Heart left ventricle (tissue), 16 donors: ENCODE data around the gene PTPRCAP. TPM values are rescaled to one million over a fixed set of nuclear protein-coding genes. Genes with fewer than 3 reads are reported as not detected.
A peak's percentile ranks its signal among the peaks of the same experiment; 100 is the strongest.

ENCODE experiments used
- ATAC-seq, 4 donors: fragments of 200-7000 bp; cut with Tn5 transposase; one replicate each; pipeline ENCODE4 v1.9.1; 2020 to 2022; ENCODE audit warnings: moderate library complexity in 4 of 4, mild to moderate bottlenecking in 3 of 4, moderate number of reproducible peaks in 1 of 4
- DNase-seq, 5 donors: peaks; one replicate each; pipeline ENCODE4 v3.0.0-alpha.2; 2020
- H3K27ac ChIP-seq, 12 donors: fragments of 200-600 bp; sonication (generic) in 4 of 12; one replicate each; pipeline versions ENCODE4 v1.5.0 to v1.8.0; 2016 to 2022; ENCODE audit warnings: mild to moderate bottlenecking in 2 of 12
- H3K27me3 ChIP-seq, 9 donors: fragments of 200-600 bp; sonication (generic) in 2 of 9; one replicate each; pipeline versions ENCODE4 v1.5.1 to v1.8.0; 2016 to 2022; ENCODE audit warnings: mild to moderate bottlenecking in 3 of 9
- H3K36me3 ChIP-seq, 9 donors: fragments of 200-600 bp; sonication (generic) in 2 of 9; one replicate each; pipeline versions ENCODE4 v1.5.0 to v1.8.0; 2018 to 2022; ENCODE audit warnings: mild to moderate bottlenecking in 2 of 9
- H3K4me1 ChIP-seq, 12 donors: fragments of 200-600 bp; sonication (generic) in 4 of 12; one replicate each; pipeline versions ENCODE4 v1.5.0 to v1.8.0; 2016 to 2022; ENCODE audit warnings: mild to moderate bottlenecking in 3 of 12
- H3K4me3 ChIP-seq, 12 donors: fragments of 200-600 bp; sonication (generic) in 4 of 12; one replicate each; pipeline versions ENCODE4 v1.5.0 to v1.8.0; 2017 to 2022; ENCODE audit warnings: mild to moderate bottlenecking in 9 of 12, moderate library complexity in 4 of 12
- H3K9me3 ChIP-seq, 12 donors: fragments of 200-600 bp; sonication (generic) in 4 of 12; one replicate each; pipeline versions ENCODE4 v1.5.0 to v1.8.0; 2016 to 2022; ENCODE audit warnings: mild to moderate bottlenecking in 1 of 12
- POLR2A ChIP-seq, 2 donors: fragments of 450-650 bp; IDR thresholded peaks; one replicate each; pipeline ENCODE4 v1.6.1; 2017; ENCODE audit warnings: antibody characterized with exemption in 2 of 2, mild to moderate bottlenecking in 2 of 2, moderate library complexity in 2 of 2
- WGBS, 4 donors: extraction: QIAGEN DNeasy Blood & Tissue Kit in 2 of 4; methylation state at CpG; one replicate each; pipeline versions ENCODE4 v1.1.5 to v1.1.7; 2013 to 2018; 5-methylcytosine and 5-hydroxymethylcytosine counted together
- intact Hi-C, 10 donors: fragments of 100-400 bp; cut with DNase I; formaldehyde crosslinking; loops; one replicate each; pipeline versions ENCODE4 v1.11.1 to v1.14.2; 2022
- polyA plus RNA-seq, 2 donors: library from polyadenylated mRNA; stranded (reverse); fragments of 200-250 nt; gene quantifications; one replicate each; pipeline ENCODE4 v1.2.3, GENCODE V29; 2013
- total RNA-seq, 9 donors: library from RNA; depleted of rRNA in 2 of 9; stranded (reverse); fragments of >200 nt in 2 of 9; fragmentation: NEBNext Ultra II Directional in 3 of 9; extraction: Animal tissue kit (Norgen Biotek cat#: 25700) in 3 of 9; gene quantifications; one replicate each; pipeline versions ENCODE4 v1.1.0 to v1.2.4, GENCODE V29; 2016 to 2023
- TF ChIP-seq, protein P1 (sequence below), 12 donors: fragments of 200-600 bp; sonication (generic) in 4 of 12; IDR thresholded peaks; one replicate each; pipeline versions ENCODE4 v1.5.0 to v1.8.0; 2018 to 2022; ENCODE audit warnings: antibody characterized with exemption in 12 of 12, mild to moderate bottlenecking in 5 of 12
- donor health status: ischemic (EF 13 %, LVEDD 7.1; RV severe dilation, severe dysfunction).
- donor health status: healthy with polysubstance abuse.
- donor health status: DM: no; HTN: yes; CAD: no.
- donor health status: DM: no; HTN: no; CAD: no.
- donor health status: ischemic (EF 25% LVEDD 6.9; RV normal size, moderate dysfunction).
- donor health status: ischemic (EF 25% LVEDD 5.7; RV mildly dilated, moderate dysfunction).
- donor health status: healthy.
- donor health status: DM: yes; HTN: yes; CAD: no.
- donor health status: ischemic (EF 35%, LVEDD 5.7; RV mildly dilated, moderate dysfunction).
- donor health status: nonischemic (EF 11% LVEDD 7.7; RV severe dilation, severe dysfunction).
- donor health status: DM: yes; HTN: yes; CAD: no.
- donor health status: PGD.
- donor health status: ischemic (EF 29% LVEDD 5.4; RV normal size, mild dysfunction).
- donor health status: nonischemic (EF 23%, LVEDD 6.1; RV moderate dilation, normal function).

The PTPRCAP gene
- total and polyA plus RNA-seq, 11 donors = 0.50 to 11.0 (median 1.3) TPM

DNA sequence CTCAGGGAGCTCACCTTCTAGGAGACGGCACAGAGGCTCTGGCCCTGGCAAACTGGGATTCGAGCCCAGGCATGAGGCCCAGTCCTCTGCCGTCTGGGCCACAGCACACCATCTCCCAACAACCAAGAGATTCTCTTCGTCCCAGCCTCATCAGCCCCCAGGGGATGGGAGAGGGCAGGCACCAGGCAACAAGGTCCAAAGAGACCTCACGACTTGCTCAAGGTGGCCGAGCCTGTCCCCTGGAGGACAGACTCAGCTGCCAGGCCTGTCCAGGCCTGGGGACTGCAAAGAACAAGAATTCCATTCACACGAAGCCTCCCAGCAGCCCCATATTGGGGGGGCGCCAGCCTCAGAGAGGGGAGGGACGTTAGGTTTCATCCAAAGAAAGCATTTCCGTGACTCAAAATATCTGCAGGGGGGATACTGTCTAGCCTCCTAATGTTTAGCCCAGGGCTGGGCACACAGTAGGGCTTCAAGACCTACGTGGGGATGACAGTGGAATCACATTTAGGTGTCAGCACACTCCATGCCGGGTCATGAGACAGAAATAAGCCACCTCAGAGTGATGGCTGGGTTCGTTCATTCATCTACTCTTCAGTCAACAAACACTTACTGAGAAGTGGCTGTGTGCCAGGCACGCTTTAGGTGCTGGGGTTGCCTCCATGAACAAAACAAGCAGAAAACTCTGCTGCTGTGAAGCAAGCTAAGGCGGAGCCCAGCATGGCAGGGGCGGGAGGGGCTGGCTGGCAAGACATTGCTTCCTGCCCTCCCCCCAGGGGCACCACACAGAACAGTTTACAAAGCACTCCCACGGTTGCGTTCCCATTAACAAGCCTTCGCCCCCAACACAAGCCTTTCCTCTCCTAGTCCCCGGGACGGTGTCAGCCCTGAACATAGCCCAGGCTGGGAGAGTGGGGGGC lies 20.8 kb downstream of the PTPRCAP start:
- no peak for TF ChIP-seq POLR2A (IDR thresholded peaks at IDR 0.05)
- TF ChIP-seq, protein P1, sequence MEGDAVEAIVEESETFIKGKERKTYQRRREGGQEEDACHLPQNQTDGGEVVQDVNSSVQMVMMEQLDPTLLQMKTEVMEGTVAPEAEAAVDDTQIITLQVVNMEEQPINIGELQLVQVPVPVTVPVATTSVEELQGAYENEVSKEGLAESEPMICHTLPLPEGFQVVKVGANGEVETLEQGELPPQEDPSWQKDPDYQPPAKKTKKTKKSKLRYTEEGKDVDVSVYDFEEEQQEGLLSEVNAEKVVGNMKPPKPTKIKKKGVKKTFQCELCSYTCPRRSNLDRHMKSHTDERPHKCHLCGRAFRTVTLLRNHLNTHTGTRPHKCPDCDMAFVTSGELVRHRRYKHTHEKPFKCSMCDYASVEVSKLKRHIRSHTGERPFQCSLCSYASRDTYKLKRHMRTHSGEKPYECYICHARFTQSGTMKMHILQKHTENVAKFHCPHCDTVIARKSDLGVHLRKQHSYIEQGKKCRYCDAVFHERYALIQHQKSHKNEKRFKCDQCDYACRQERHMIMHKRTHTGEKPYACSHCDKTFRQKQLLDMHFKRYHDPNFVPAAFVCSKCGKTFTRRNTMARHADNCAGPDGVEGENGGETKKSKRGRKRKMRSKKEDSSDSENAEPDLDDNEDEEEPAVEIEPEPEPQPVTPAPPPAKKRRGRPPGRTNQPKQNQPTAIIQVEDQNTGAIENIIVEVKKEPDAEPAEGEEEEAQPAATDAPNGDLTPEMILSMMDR (IDR thresholded peaks at IDR 0.05) = no peak
- no peak for DNase-seq
- H3K4me3 ChIP-seq = peak overlapping the region in 1 of 12 donors; percentile 52
- no peaks in the 10 kb centered on the region for H3K36me3 ChIP-seq
- peaks cover 0 to 26% (median 8%) of the 10 kb centered on the region in 9 donors for H3K27me3 ChIP-seq
- no peak for ATAC-seq
- H3K27ac ChIP-seq = peak overlapping the region in 11 of 12 donors; percentile 47 to 96 (median 91)
- H3K9me3 ChIP-seq = no peaks in the 10 kb centered on the region
- 49 to 57% (median 53%) methylated on average over 15 to 21 of the region's 21 CpGs for WGBS, 4 donors
- intact Hi-C loops = no loop called here
- peaks cover 3 to 67% (median 43%) of the 10 kb centered on the region in 12 donors for H3K4me1 ChIP-seq

DNA sequence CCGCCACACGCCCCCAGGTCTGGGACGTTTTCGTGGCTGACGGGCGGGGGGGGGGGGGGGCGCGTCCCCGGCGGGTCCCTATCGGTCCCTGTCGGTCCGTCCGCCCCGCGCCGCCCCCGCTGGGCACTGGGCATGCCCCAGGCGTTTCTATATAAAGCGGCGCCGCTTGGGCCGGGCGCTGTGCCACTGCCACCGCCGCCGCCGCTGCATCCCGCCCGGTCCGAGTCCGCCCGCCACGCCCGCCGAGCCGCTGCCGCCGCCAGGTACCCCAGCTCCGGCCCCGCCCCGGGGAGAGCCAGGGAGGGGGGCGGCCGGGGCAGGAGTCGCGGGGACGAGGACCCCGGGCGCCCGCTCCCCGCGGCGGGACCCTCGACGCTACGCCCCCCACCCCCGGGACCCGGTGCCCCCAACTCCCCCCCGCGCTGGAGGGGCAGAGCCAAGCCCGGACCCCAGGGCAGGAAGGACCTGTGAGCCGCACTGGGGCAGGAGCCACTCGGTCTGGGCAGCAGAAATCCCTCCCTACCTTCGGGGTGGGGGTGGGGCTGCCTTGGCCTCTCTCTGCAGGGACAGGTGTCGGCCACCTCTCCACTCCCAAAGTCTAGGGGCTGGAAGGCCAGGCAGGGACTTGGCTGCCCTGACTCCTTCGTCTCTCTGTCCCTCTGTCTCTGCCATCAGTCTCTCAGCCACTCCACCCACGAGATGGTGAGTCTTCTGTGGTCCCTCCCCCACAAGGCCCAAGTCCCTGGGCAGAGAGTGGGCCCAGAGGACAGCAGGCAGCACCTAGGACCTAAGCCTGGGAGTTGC lies 21.8 kb downstream of the PTPRCAP start, which contains the start of gene CARNS1:
CARNS1 (plus strand) TSS at position 178 of the 804 bp plus-strand sequence; CDS start at position 700, 522 bp downstream.
- H3K4me1 ChIP-seq = peaks cover 3 to 59% (median 41%) of the 10 kb centered on the region in 12 donors
- H3K9me3 ChIP-seq = no peaks in the 10 kb centered on the region
- H3K4me3 ChIP-seq = peak within 1 kb of the TSS in 11 of 12 donors; percentile 25 to 53 (median 43)
- ATAC-seq (peak in 2 of 4 donors; percentile 8 to 35), DNase-seq (no peak)
- H3K36me3 ChIP-seq = no peaks in the 10 kb centered on the region
- TF ChIP-seq, protein P1 (IDR thresholded peaks at IDR 0.05) = no peak
- TF ChIP-seq POLR2A (IDR thresholded peaks at IDR 0.05) = no peak
- WGBS, 4 donors = 6 to 33% (median 10%) methylated on average over 3 to 67 of the region's 67 CpGs
- H3K27ac ChIP-seq = peak within 1 kb of the TSS in 11 of 12 donors; percentile 8 to 95 (median 75)
- intact Hi-C loops = no loop called here
- peaks cover 0 to 36% (median 11%) of the 10 kb centered on the region in 9 donors for H3K27me3 ChIP-seq

DNA sequence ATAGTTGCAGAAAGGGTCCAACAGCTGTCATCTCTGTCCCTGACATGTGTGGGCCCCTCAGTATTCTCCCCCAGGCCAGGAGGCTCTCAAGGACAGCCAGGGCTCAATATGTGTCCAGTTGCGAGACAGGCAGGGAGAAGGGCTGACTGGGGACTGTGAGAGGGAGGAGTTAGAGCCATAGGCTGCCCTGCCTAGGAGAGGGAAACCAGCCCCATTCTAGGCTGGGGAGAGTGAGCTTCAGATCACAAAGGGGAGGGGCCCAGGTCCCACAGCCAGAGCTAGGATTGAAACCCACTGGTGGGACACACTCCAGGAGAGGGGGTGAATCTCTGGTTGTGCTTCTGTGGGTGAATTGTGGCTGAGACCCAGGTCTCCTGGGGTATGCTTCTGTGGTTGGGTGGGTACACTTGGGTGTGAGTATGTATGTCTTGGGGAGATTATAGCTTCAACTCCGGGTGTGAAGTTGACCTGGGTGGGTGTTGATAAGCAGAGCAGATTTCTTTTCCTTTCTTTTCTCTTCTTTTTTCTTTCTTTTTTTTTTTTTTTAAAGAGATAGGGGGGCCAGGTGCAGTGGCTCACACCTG lies 24.1 kb downstream of the PTPRCAP start:
- H3K4me3 ChIP-seq = no peak overlapping the region
- H3K9me3 ChIP-seq = no peaks in the 10 kb centered on the region
- H3K27me3 ChIP-seq = peaks cover 0 to 56% (median 16%) of the 10 kb centered on the region in 9 donors
- H3K4me1 ChIP-seq = peaks cover 3 to 53% (median 23%) of the 10 kb centered on the region in 12 donors
- DNase-seq (no peak), ATAC-seq (no peak)
- no peak overlapping the region for H3K27ac ChIP-seq
- TF ChIP-seq, protein P1 (IDR thresholded peaks at IDR 0.05) = no peak
- no peak for TF ChIP-seq POLR2A (IDR thresholded peaks at IDR 0.05)
- WGBS, 4 donors = 71 to 78% (median 73%) methylated on average over 1 to 2 of the region's 2 CpGs
- H3K36me3 ChIP-seq = no peaks in the 10 kb centered on the region
- intact Hi-C loops = no loop called here
